ENCODE data around the gene TECR. TPM values are rescaled to one million over a fixed set of nuclear protein-coding genes. Genes with fewer than 3 reads are reported as not detected.
"Not testable (repeated sequence)": the region's sequence is repeated elsewhere in the genome, so short reads cannot be mapped to it uniquely, and the experiment has no call there.

The TECR gene
- total RNA-seq, 1 donor from 2014 or later: 106 TPM

GRCh38 chr19:14612657-14613056 is 83.3 kb downstream of the TECR start:
- Histone ChIP-seq H3K27ac (ENCODE audit: low read depth, low read length) (no peak overlapping the region), H3K79me2 (ENCODE audit: insufficient read depth, low read length) (no peaks in the 10 kb centered on the region), H2AFZ (ENCODE audit: low read depth, low read length) (no peak overlapping the region), H3K4me3 (ENCODE audit: insufficient read depth, low read depth, low read length) (no peak overlapping the region), H3K36me3 (ENCODE audit: insufficient read depth, low read length) (no peaks in the 10 kb centered on the region), H3K4me1 (ENCODE audit: insufficient read depth, low read length) (no peaks in the 10 kb centered on the region), H3K9me3 (ENCODE audit: insufficient read depth, low read depth, low read length) (no peaks in the 10 kb centered on the region), H3K27me3 (ENCODE audit: insufficient read depth, low read length) (no peaks in the 10 kb centered on the region), H4K20me1 (ENCODE audit: insufficient read depth, low read length) (no peaks in the 10 kb centered on the region), H3K9ac (ENCODE audit: low read length) (no peak overlapping the region), H3K4me2 (ENCODE audit: low read length) (no peak overlapping the region)
- DNase-seq (ENCODE audit: low read depth) (no peak), FAIRE-seq (no peak)
- Mint-ChIP-seq H3K27me3 (ENCODE audit: low read depth, unreplicated experiment) (peaks cover 4% of the 10 kb centered on the region), H3K9me3 (ENCODE audit: unreplicated experiment) (peaks cover 16% of the 10 kb centered on the region), H3K27ac (ENCODE audit: unreplicated experiment) (no peak overlapping the region), H3K4me1 (ENCODE audit: low read depth, unreplicated experiment) (no peaks in the 10 kb centered on the region), H3K4me3 (ENCODE audit: unreplicated experiment) (no peak overlapping the region), H3K36me3 (ENCODE audit: low read depth, unreplicated experiment) (no peaks in the 10 kb centered on the region)
- TF ChIP-seq CTCF (IDR thresholded peaks at IDR 0.05; ENCODE audit: insufficient read depth, low read depth, low read length) (no peak), EZH2 (IDR thresholded peaks at IDR 0.05; ENCODE audit: insufficient read depth, low read length) (no peak)

- not testable (repeated sequence) for H3K27ac Mint-ChIP-seq (ENCODE audit: unreplicated experiment); H4K20me1 ChIP-seq (ENCODE audit: insufficient read depth, low read length); H3K36me3 ChIP-seq (ENCODE audit: insufficient read depth, low read length); H3K79me2 ChIP-seq (ENCODE audit: insufficient read depth, low read length); H3K27me3 ChIP-seq (ENCODE audit: insufficient read depth, low read length); H3K9ac ChIP-seq (ENCODE audit: low read length); H3K4me3 Mint-ChIP-seq (ENCODE audit: unreplicated experiment); H2AFZ ChIP-seq (ENCODE audit: low read depth, low read length); H3K9me3 ChIP-seq (ENCODE audit: insufficient read depth, low read depth, low read length); H3K4me2 ChIP-seq (ENCODE audit: low read length); H3K4me1 ChIP-seq (ENCODE audit: insufficient read depth, low read length); H3K27me3 Mint-ChIP-seq (ENCODE audit: low read depth, unreplicated experiment); H3K4me1 Mint-ChIP-seq (ENCODE audit: low read depth, unreplicated experiment); H3K4me3 ChIP-seq (ENCODE audit: insufficient read depth, low read depth, low read length); H3K36me3 Mint-ChIP-seq (ENCODE audit: low read depth, unreplicated experiment); DNase-seq (ENCODE audit: low read depth); FAIRE-seq; H3K27ac ChIP-seq (ENCODE audit: low read depth, low read length)
- peaks cover 17% of the 10 kb centered on the region for H3K9me3 Mint-ChIP-seq (ENCODE audit: unreplicated experiment)
These were observed 84.2 kb downstream of the TECR start for GRCh38 chr19:14613399-14614098.

GRCh38 chr19:14614099-14614412 is 84.7 kb downstream of the TECR start:
- Histone ChIP-seq H3K9ac (ENCODE audit: low read length) (no peak overlapping the region), H2AFZ (ENCODE audit: low read depth, low read length) (no peak overlapping the region), H3K9me3 (ENCODE audit: insufficient read depth, low read depth, low read length) (peaks cover 2% of the 10 kb centered on the region), H3K36me3 (ENCODE audit: insufficient read depth, low read length) (no peaks in the 10 kb centered on the region), H4K20me1 (ENCODE audit: insufficient read depth, low read length) (no peaks in the 10 kb centered on the region), H3K4me1 (ENCODE audit: insufficient read depth, low read length) (no peaks in the 10 kb centered on the region), H3K4me2 (ENCODE audit: low read length) (no peak overlapping the region), H3K27ac (ENCODE audit: low read depth, low read length) (no peak overlapping the region), H3K27me3 (ENCODE audit: insufficient read depth, low read length) (no peaks in the 10 kb centered on the region), H3K79me2 (ENCODE audit: insufficient read depth, low read length) (no peaks in the 10 kb centered on the region), H3K4me3 (ENCODE audit: insufficient read depth, low read depth, low read length) (no peak overlapping the region)
- DNase-seq (ENCODE audit: low read depth) (no peak), FAIRE-seq (no peak)
- no peak for TF ChIP-seq EZH2 (IDR thresholded peaks at IDR 0.05; ENCODE audit: insufficient read depth, low read length)
- no peak for TF ChIP-seq CTCF (IDR thresholded peaks at IDR 0.05; ENCODE audit: insufficient read depth, low read depth, low read length)
- H3K4me1 Mint-ChIP-seq (ENCODE audit: low read depth, unreplicated experiment): no peaks in the 10 kb centered on the region
- no peaks in the 10 kb centered on the region for H3K36me3 Mint-ChIP-seq (ENCODE audit: low read depth, unreplicated experiment)
- peaks cover 20% of the 10 kb centered on the region for H3K9me3 Mint-ChIP-seq (ENCODE audit: unreplicated experiment)
- H3K27me3 Mint-ChIP-seq (ENCODE audit: low read depth, unreplicated experiment): peaks cover 4% of the 10 kb centered on the region
- no peak overlapping the region for H3K27ac Mint-ChIP-seq (ENCODE audit: unreplicated experiment)
- H3K4me3 Mint-ChIP-seq (ENCODE audit: unreplicated experiment): no peak overlapping the region

Small RNAs within 50 kb of the gene (microRNA-seq; reads per million reads assigned to microRNA genes)
- not detected for gene MIR639

Other genes starting within 250 kb of the TECR start
- gene ADGRE5, start 148.2 kb upstream of the TECR start, total RNA-seq: 8.2 and 9.2 TPM in 2 replicates
- gene DDX39A, start 110.3 kb upstream of the TECR start, total RNA-seq: 44.2 and 54.9 TPM in 2 replicates
- 59.2 and 68.3 TPM in 2 replicates for gene PKN1, start 96.3 kb upstream of the TECR start, total RNA-seq
- 0.41 and 0.91 TPM in 2 replicates for gene PTGER1, start 54.2 kb upstream of the TECR start, total RNA-seq
- 145 and 169 TPM in 2 replicates for gene GIPC1, start 33.5 kb upstream of the TECR start, total RNA-seq
- 100 and 105 TPM in 2 replicates for gene DNAJB1, start 11.2 kb upstream of the TECR start, total RNA-seq
- 153 and 161 TPM in 2 replicates for gene NDUFB7, start 42.5 kb downstream of the TECR start, total RNA-seq
- 0.09 TPM in 1 of 2 replicates, not detected in the other for gene CLEC17A, start 53.5 kb downstream of the TECR start, total RNA-seq
- not detected in 2 replicates for gene ADGRE3, start 145.2 kb downstream of the TECR start, total RNA-seq
- gene ZNF333, start 160.5 kb downstream of the TECR start, total RNA-seq: 10.4 and 13.5 TPM in 2 replicates
- gene ADGRE2, start 249.0 kb downstream of the TECR start, total RNA-seq: 0.12 and 0.34 TPM in 2 replicates